ENCODE data around the gene CTNS. TPM values are rescaled to one million over a fixed set of nuclear protein-coding genes. Genes with fewer than 3 reads are reported as not detected.

Gene CTNS
- total and polyA plus RNA-seq, 2 of the 13 experiments (the other 11 are each of a cell fraction or from before 2014, with no cell fraction given) = 9.5 to 13.7 TPM

DNA sequence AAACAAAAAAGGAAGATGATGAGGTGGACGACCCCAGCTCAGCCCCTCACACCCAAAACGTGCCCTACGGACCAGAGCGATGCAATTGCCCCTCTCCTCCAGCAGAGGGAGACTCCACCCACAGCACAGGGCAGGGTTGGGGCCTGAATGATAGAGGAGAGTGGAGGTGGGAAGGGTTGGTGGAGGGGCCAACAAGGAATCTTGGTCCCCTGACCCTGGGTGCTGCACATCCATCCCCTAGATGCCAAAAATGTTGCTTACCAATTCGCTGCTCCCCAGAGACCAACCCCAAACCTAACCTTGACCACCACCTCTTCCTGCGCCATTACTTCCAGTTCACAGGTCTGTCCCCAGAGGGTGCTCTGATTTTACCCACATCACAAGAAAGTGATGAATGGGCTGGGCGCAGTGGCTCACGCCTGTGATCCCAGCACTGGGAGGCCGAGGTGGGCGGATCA is 46.5 kb downstream of the CTNS start (continued):
- TF ChIP-seq, protein P1, sequence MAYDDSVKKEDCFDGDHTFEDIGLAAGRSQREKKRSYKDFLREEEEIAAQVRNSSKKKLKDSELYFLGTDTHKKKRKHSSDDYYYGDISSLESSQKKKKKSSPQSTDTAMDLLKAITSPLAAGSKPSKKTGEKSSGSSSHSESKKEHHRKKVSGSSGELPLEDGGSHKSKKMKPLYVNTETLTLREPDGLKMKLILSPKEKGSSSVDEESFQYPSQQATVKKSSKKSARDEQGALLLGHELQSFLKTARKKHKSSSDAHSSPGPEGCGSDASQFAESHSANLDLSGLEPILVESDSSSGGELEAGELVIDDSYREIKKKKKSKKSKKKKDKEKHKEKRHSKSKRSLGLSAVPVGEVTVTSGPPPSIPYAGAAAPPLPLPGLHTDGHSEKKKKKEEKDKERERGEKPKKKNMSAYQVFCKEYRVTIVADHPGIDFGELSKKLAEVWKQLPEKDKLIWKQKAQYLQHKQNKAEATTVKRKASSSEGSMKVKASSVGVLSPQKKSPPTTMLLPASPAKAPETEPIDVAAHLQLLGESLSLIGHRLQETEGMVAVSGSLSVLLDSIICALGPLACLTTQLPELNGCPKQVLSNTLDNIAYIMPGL (CRISPR knock-in tag; IDR thresholded peaks at IDR 0.05; ENCODE audit: borderline replicate concordance in 1 of 2, low read depth in 1 of 2) = 0 out of 4 replicates have a peak, but pooled peaks of 1 of the 2 experiments have one; percentile 29
- TF ChIP-seq ZFX (CRISPR knock-in tag; IDR thresholded peaks at IDR 0.05; ENCODE audit: low read depth) (0 out of 2 replicates have a peak, but pooled peaks have one; percentile 16), ZMYM4 (CRISPR knock-in tag; IDR thresholded peaks at IDR 0.05) (peak; percentile 26; the same call in 1 of the 2 replicates), TGIF2 (CRISPR knock-in tag; IDR thresholded peaks at IDR 0.05) (no peak), U2AF2 (IDR thresholded peaks at IDR 0.05; ENCODE audit: low read depth, low read length) (no peak)

DNA sequence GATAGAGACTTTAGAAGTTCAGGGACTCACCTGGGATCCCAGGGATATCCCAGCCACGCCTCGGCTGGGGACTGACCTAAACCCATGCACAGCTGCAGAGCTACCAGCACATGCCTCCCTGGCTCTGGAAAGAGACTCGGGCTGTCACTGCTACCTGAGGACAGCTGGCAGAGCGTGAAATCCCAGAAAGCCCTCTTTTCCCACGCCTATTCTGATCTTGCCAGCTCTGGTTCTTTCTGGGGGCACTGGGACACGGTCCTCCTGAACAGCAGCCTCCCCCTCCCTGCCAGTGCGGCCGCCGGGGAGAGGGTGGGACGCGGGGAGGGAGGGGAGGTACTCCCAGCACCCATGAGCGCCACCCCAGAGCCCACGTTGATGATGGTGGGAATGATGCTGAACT is 48.6 kb downstream of the CTNS start:
- H3K9ac ChIP-seq (ENCODE audit: insufficient read depth, low read depth, low read length) = no peak overlapping the region
- H3K36me3 ChIP-seq (replicated peaks in 1 of 2; ENCODE audit: control insufficient read depth in 1 of 2, insufficient read depth in 2 of 2, low read length in 2 of 2) = no peaks in the 10 kb centered on the region
- H3K79me2 ChIP-seq (ENCODE audit: insufficient read depth, low read length) = no peaks in the 10 kb centered on the region
- H4K20me1 ChIP-seq (ENCODE audit: insufficient read depth, low read length) = no peaks in the 10 kb centered on the region
- ChIA-PET CTCF (ENCODE audit: low intra/inter-chr PET ratio, low total read pairs) (no interaction called here), POLR2A (no interaction called here)
- no peak overlapping the region for H3K4me2 ChIP-seq (ENCODE audit: low read depth, low read length)
- TF ChIP-seq YY1 (IDR thresholded peaks at IDR 0.05; ENCODE audit: insufficient read depth, insufficient replicate concordance, low read depth, low read length) (no peak), ZNF781 (CRISPR knock-in tag; IDR thresholded peaks at IDR 0.05; ENCODE audit: borderline replicate concordance, not compliant biosample characterization) (no peak), ZC3H4 (CRISPR knock-in tag; IDR thresholded peaks at IDR 0.05; ENCODE audit: borderline replicate concordance) (no peak), ZNF564 (CRISPR knock-in tag; IDR thresholded peaks at IDR 0.05) (no peak), HDAC1 (CRISPR knock-in tag; IDR thresholded peaks at IDR 0.05) (no peak), GLMP (CRISPR knock-in tag; IDR thresholded peaks at IDR 0.05; ENCODE audit: borderline replicate concordance) (no peak), ZBTB20 (CRISPR knock-in tag; IDR thresholded peaks at IDR 0.05; ENCODE audit: borderline replicate concordance, low read depth) (no peak), ZMYM4 (CRISPR knock-in tag; IDR thresholded peaks at IDR 0.05) (no peak), NRL (CRISPR knock-in tag; IDR thresholded peaks at IDR 0.05; ENCODE audit: borderline replicate concordance) (no peak), SIX1 (CRISPR knock-in tag; IDR thresholded peaks at IDR 0.05; ENCODE audit: borderline replicate concordance) (no peak), SUZ12 (IDR thresholded peaks at IDR 0.05; ENCODE audit: low read depth, low read length) (no peak), SRY (CRISPR knock-in tag; IDR thresholded peaks at IDR 0.05) (no peak), ZNF549 (CRISPR knock-in tag; IDR thresholded peaks at IDR 0.05) (no peak), ZNF83 (CRISPR knock-in tag; IDR thresholded peaks at IDR 0.05; ENCODE audit: borderline replicate concordance) (no peak), BORCS8-MEF2B (CRISPR knock-in tag; IDR thresholded peaks at IDR 0.05) (no peak)
- TF ChIP-seq, protein P2, sequence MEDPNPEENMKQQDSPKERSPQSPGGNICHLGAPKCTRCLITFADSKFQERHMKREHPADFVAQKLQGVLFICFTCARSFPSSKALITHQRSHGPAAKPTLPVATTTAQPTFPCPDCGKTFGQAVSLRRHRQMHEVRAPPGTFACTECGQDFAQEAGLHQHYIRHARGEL (CRISPR knock-in tag; IDR thresholded peaks at IDR 0.05) = no peak
- no peak for FAIRE-seq
- in situ Hi-C loops (cut with HindIII; ENCODE audit: extremely low pct_ligation_motif_present, low pct_unique_long_range_greater_than_20kb) (no loop called here), intact Hi-C loops (cut with micrococcal nuclease; ENCODE audit: unreplicated experiment) (no loop called here)
- H3K27me3 ChIP-seq (ENCODE audit: control insufficient read depth in 1 of 2, insufficient read depth in 2 of 2, low read length in 2 of 2) = peaks cover 2 to 7% of the 10 kb centered on the region in 2 experiments; a peak in 4 of 5 replicates
- H3K4me3 ChIP-seq (replicated peaks in 1 of 3; ENCODE audit: insufficient read depth in 1 of 3, low read depth in 2 of 3, low read length in 3 of 3) = no peak overlapping the region
- no peak overlapping the region for H2AFZ ChIP-seq (ENCODE audit: low read length)
- ATAC-seq = no peak
- no peaks in the 10 kb centered on the region for H3K4me1 ChIP-seq (ENCODE audit: insufficient read depth, low read length)
- no peaks in the 10 kb centered on the region for H3K9me3 ChIP-seq (ENCODE audit: low read length)
- H3K27ac ChIP-seq (ENCODE audit: extremely low read length, insufficient read depth, low read length) = no peak overlapping the region
- DNase-seq (ENCODE audit: low spot score) = no peak
- BruUV-seq (replicated peaks) = no TSS peak
- 87% methylated on average over 5 of the region's 13 CpGs for WGBS (ENCODE audit: low lambda C conversion rate)

Measured in HepG2 (cell line).